ENCODE data around the gene TRIM65.
"Not testable (repeated sequence)": the region's sequence is repeated elsewhere in the genome, so short reads cannot be mapped to it uniquely, and the experiment has no call there.

Gene TRIM65

GRCh38 chr17:75875182-75875939 lies 21.4 kb downstream of the TRIM65 start:
- no peak for FAIRE-seq

DNA sequence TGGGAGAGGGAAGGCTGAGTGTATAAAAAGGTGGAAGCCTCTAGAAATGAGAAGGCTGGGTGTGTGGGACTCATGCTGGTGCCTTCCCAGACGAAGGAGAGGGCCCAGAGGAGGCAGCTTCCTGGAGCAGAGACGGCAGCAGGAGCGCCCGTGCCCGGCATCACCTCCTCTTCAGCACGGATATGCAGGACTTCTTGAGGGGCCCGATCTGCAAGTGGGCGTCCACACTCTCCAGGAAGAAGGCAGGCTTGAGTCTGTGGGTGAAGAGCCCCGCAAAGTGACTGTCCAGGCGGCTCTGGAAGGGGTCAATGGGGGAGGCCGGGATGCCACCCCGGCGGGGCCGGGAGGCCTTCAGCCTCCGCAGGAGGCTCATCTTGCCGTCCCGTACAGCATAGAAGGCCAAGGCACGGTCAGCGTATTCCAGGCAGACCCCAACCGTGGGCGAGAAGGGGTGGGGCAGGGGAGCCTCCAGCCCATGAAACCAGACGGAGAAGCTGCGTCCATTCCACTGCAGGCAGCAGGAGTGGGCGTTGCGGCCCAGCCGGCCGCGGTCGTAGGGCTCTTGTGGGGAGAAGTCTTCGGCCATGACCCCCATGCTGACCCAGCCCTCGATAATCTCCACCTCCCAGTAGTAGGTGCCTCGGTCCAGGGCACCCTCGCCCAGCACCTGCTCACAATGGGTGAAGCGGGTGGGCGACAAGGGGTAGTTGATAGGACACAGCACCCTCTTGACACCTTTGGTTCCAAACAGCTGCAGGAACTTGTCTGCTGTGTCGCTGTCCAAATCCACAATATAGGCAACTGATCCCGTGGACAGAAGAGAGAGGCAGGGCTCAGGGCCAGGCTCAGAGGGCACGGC lies 22.2 kb downstream of the TRIM65 start:
- no peak for FAIRE-seq

DNA sequence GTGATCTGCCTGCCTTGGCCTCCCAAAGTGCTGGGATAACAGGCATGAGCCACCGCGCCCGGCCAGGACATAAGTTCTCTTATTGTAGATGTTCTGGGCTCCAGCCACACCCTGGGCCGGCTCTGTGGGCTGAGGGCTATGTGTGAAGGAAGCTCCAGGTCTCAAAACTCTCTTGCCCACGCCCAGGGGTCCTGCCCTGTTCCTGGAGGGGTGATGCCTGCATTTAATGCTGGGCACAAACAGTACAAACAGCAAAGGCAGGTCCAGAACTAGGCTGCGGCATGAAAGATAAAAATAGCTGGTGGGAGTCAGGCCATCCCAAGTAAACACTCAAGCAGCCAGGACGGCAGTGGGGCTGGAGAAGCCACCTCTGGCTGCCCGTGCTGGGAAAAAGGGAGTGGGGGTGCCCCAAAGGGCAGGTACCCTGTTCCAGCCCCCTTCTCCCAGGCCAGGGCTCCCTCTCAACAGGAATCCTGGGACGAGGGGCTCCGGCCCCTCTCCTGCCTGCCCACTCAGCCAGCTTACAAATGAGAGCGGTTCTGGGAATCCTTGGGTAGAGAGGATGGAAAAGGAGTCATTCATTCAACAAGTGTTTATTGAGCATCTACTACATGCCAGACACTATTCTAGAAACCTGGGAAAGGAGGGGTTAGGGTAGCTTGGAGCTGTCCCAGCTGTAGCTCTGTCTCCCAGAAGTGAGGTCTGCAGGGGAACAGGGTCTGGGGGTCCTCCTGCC lies 23.0 kb downstream of the TRIM65 start:
- FAIRE-seq = no peak

- no peak for FAIRE-seq
Measured at GRCh38 chr17:75872434-75873351, 24.1 kb downstream of the TRIM65 start.

GRCh38 chr17:75870228-75870627 lies 26.5 kb downstream of the TRIM65 start:
- FAIRE-seq = not testable (repeated sequence)

- FAIRE-seq = no peak
Measured at GRCh38 chr17:75869282-75870141, 27.2 kb downstream of the TRIM65 start.

DNA sequence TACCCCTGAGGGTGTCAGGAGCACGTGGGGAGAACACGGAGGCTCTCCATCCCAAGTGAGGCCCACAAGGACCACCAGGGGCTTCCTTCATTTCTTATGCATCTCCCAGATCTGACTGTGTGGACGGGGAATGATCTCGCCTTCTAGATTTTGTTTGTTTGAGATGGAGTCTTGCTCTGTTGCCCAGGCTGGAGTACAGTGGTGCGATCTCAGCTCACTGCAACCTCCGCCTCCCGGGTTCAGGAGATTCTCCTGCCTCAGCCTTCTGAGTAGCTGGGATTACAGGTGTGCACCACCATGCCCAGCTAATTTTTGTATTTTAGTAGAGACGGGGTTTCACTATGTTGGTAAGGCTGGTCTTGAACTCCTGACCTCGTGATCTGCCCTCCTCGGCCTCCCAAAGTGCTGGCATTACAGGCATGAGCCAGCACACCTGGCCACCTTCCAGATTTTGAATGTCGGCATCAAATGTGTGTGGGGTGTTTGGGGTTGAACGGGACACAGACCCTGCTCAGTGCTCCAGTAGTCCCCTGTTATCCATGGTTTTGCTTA lies 27.9 kb downstream of the TRIM65 start:
- FAIRE-seq = not testable (repeated sequence)

GRCh38 chr17:75865404-75866188 lies 31.2 kb downstream of the TRIM65 start:
- FAIRE-seq = not testable (repeated sequence)

DNA sequence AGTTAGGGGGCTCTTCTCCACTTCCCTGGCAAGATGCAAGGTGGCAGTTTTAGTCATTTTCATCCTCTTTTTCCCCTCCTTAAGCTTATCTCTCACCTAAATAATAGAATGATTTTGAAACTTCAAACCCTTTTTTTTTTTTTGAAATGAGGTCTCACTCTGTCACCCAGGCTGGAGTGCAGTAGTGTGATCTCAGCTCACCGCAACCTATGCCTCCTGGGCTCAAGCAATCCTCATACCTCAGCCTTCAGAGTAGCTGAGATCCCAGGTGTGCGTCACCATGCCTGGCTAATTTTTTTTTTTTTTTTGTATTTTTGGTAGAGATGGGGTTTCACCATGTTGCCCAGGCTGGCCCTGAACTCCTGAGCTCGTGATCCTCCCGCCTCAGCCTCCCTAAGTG lies 31.9 kb downstream of the TRIM65 start:
- FAIRE-seq = not testable (repeated sequence)

DNA sequence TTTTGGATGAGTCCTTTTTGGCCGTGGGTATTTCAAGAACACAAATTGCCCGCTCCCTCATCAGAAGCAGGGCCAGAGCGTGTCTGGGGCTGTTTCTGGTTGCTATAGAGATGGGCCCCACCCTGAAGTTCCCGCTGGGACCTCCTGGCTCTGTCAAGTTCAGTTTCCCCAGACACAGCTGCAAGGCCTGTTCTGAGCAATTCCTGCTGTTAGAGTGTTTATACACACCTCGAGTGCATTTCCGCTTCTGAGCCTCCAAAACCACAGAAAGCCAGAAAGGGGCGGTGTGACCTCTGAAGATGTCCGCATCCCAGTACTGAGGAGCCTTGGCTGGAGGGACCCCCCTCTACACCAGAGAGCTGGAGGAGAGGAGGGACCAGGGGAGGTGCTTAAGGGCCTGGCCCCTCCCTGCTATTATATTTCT lies 32.3 kb downstream of the TRIM65 start:
- no peak for FAIRE-seq

DNA sequence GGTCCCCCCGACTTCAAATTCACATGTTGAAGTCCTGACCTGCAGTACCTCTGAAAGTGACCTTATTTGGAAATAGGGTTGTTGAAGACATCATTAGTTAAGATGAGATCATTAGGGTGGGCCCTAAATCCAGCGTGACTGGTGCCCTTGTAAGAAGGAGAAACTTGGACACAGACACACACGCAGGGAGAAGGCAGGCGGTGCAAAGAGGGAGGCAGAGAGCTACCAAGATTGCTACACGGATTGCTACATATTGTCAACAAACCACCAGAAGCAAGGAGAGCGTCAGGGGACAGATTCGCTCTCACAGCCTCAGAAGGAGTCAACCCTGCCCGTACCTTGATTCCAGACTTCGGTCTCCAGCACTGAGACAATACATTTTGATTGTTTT lies 34.8 kb downstream of the TRIM65 start:
- FAIRE-seq = no peak

- not testable (repeated sequence) for FAIRE-seq
Measured at GRCh38 chr17:75859358-75859757, 37.4 kb downstream of the TRIM65 start.

- FAIRE-seq = no peak
Measured at GRCh38 chr17:75856062-75856756, 40.5 kb downstream of the TRIM65 start.

GRCh38 chr17:75855310-75856061 lies 41.3 kb downstream of the TRIM65 start, which contains the start of gene WBP2:
TSS of gene WBP2 (minus strand) at chr17:75855335. CDS start at chr17:75855297, 38 bp downstream.
- FAIRE-seq = peak; percentile 98

- no peak for FAIRE-seq
Measured at GRCh38 chr17:75854881-75855309, 41.9 kb downstream of the TRIM65 start.

DNA sequence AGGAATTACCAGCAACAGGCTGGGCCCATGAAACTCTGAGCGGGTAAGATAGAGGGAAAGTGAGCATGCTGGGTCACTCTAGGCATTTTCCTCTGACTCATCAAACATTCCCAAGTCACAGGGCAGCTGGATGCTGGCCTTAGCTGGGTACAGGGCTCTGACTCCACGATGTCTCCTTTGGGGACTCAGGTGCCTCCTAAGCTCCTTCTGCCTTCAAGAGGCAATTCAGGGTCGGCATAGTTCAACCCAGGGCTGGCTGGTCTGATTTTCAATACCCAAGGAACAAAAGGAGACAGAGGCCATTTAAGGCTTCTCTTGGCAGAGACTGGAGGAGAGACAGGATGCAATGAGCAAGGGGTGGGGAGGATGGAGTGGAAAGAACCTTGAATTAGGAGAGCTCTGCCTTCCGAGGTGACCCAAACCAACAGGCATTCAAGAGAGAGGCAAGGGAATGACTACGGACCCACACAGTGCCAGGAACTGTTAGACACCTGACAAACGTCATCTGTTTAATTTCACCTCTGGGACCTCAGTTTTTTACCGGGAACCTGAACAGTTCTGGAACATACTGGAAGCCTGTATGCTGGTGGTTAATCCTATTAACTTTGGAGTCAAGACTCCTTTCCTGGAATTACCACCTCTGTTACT lies 42.5 kb downstream of the TRIM65 start:
- FAIRE-seq = no peak

- no peak for FAIRE-seq
Measured at GRCh38 chr17:75853433-75853832, 43.3 kb downstream of the TRIM65 start.

DNA sequence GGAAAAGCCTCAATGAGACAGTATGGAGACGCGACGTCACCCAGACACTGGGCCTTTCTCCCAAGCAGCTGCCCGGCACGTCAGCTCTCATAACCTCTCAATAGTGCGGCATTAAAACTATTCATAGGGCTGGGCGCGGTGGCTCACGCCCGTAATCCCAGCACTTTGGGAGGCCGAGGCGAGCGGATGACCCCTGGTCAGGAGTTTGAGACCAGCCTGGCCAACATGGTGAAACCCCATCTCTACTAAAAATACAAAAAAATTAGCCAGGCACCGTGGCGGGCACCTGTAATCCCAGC lies 45.1 kb downstream of the TRIM65 start:
- FAIRE-seq = not testable (repeated sequence)
